SK-N-SH (cell line): ENCODE data around the gene CDH18. TPM values are rescaled to one million over a fixed set of nuclear protein-coding genes. Genes with fewer than 3 reads are reported as not detected.

Experiments used
- CTCF ChIA-PET: fragments of 300-600, 350-600 bp; formaldehyde crosslinking; extraction: SDS; loops from one replicate; lab custom pipeline; 2021; lab: Yijun Ruan, JAX
- POLR2A ChIA-PET: fragments of 350-600 bp; sonication (Branson Sonifier 250); formaldehyde crosslinking; extraction: SDS; loops from one replicate; lab custom pipeline; 2020; ENCODE audit warnings: antibody characterized with exemption, inconsistent platforms; lab: Yijun Ruan, JAX
- DNase-seq: peaks from one replicate; pipeline ENCODE4 v3.0.0; 2012
- H2AFZ ChIP-seq: fragments of 200-600 bp; sonication (generic); 2 replicates; pipeline ENCODE4 v1.8.1; 2016; ENCODE audit warnings: antibody characterized with exemption, mild to moderate bottlenecking, low read depth
- H3F3A ChIP-seq: fragments of 200-600 bp; sonication (generic); replicated peaks from 2 replicates; pipeline ENCODE3; 2016; ENCODE audit warnings: antibody characterized with exemption, mild to moderate bottlenecking; ENCODE audit not compliant: insufficient read depth
- H3K27ac ChIP-seq, 2 experiments: fragments of 200-500 bp in 1 of 2; fragments of 200-600 bp in 1 of 2; sonication (Bioruptor generic) in 1 of 2; sonication (generic), shearing (Covaris generic) in 1 of 2; 2 replicates each; pipeline versions ENCODE4 v1.5.1 to v1.6.1; 2014 to 2016; ENCODE audit warnings: low read depth in 2 of 2, inconsistent platforms in 1 of 2, low read length in 1 of 2, mild to moderate bottlenecking in 1 of 2, mixed read lengths in 1 of 2
- H3K27me3 ChIP-seq: fragments of 200-600 bp; sonication (generic), shearing (Covaris generic); 2 replicates; pipeline ENCODE4 v1.6.1; 2016; ENCODE audit warnings: mixed run types; ENCODE audit not compliant: insufficient read depth
- H3K36me3 ChIP-seq, 2 experiments: fragments of 200-500 bp in 1 of 2; fragments of 200-600 bp in 1 of 2; sonication (Bioruptor generic) in 1 of 2; sonication (generic) in 1 of 2; replicated peaks in 1 of 2; 2 replicates each; pipeline versions ENCODE3 to v1.5.1; 2014 to 2016; ENCODE audit warnings: low read length in 1 of 2, mild to moderate bottlenecking in 1 of 2; ENCODE audit not compliant: insufficient read depth in 2 of 2, control insufficient read depth in 1 of 2
- H3K4me1 ChIP-seq, 2 experiments: fragments of 200-500 bp in 1 of 2; fragments of 200-600 bp in 1 of 2; sonication (Bioruptor generic) in 1 of 2; sonication (generic), shearing (Covaris generic) in 1 of 2; 2 replicates each; pipeline versions ENCODE4 v1.5.1 to v1.6.1; 2014 to 2016; ENCODE audit warnings: low read depth in 1 of 2, low read length in 1 of 2, mixed run types in 1 of 2; ENCODE audit not compliant: insufficient read depth in 2 of 2, control insufficient read depth in 1 of 2
- H3K4me2 ChIP-seq: fragments of 200-600 bp; sonication (generic), shearing (Covaris generic); 2 replicates; pipeline ENCODE4 v1.6.1; 2017; ENCODE audit warnings: mixed run types
- H3K4me3 ChIP-seq, 2 experiments: fragments of 200-500 bp in 1 of 2; fragments of 200-600 bp in 1 of 2; sonication (Bioruptor generic) in 1 of 2; sonication (generic), shearing (Covaris generic) in 1 of 2; 2 replicates each; pipeline versions ENCODE4 v1.5.1 to v1.8.1; 2014 to 2016; ENCODE audit warnings: low read depth in 2 of 2, inconsistent platforms in 1 of 2, low read length in 1 of 2, mild to moderate bottlenecking in 1 of 2, mixed read lengths in 1 of 2, moderate library complexity in 1 of 2
- H3K79me2 ChIP-seq: fragments of 200-600 bp; sonication (generic); 2 replicates; pipeline ENCODE4 v1.8.1; 2017; ENCODE audit warnings: mild to moderate bottlenecking; ENCODE audit not compliant: insufficient read depth
- H3K9ac ChIP-seq: fragments of 200-600 bp; sonication (generic); 2 replicates; pipeline ENCODE4 v1.6.1; 2017; ENCODE audit warnings: mixed run types
- H3K9me2 ChIP-seq: fragments of 200-600 bp; sonication (generic); 2 replicates; pipeline ENCODE4 v1.6.1; 2017; ENCODE audit warnings: mixed run types
- H3K9me3 ChIP-seq: fragments of 200-600 bp; sonication (generic); 2 replicates; pipeline ENCODE4 v1.6.1; 2017; ENCODE audit warnings: mixed run types, mild to moderate bottlenecking, moderate library complexity
- H4K20me1 ChIP-seq: fragments of 200-600 bp; sonication (generic); 2 replicates; pipeline ENCODE4 v1.6.1; 2017; ENCODE audit warnings: mild to moderate bottlenecking, mixed run types; ENCODE audit not compliant: insufficient read depth
- FOXJ3 ChIP-seq: sonication (generic); formaldehyde crosslinking; IDR thresholded peaks from 2 replicates; pipeline ENCODE4 v1.5.1; 2020; ENCODE audit warnings: mild to moderate bottlenecking, missing genetic modification reagents
- GATA2 ChIP-seq: sonication (generic); formaldehyde crosslinking; IDR thresholded peaks from 2 replicates; pipeline ENCODE4 v1.5.0; 2020; ENCODE audit warnings: mild to moderate bottlenecking, missing genetic modification reagents
- MXI1 ChIP-seq: IDR thresholded peaks from 2 replicates; pipeline ENCODE4 v1.6.1; 2012; ENCODE audit warnings: mild to moderate bottlenecking, low read depth, low read length, improper control_type of control experiment
- NFIC ChIP-seq: IDR thresholded peaks from 2 replicates; pipeline ENCODE4 v1.4.0; 2012; ENCODE audit warnings: borderline replicate concordance
- NRF1 ChIP-seq: IDR thresholded peaks from 2 replicates; pipeline ENCODE4 v1.6.1; 2012; ENCODE audit warnings: low read depth, mild to moderate bottlenecking, low read length
- POLR2AphosphoS5 ChIP-seq: IDR thresholded peaks from 2 replicates; pipeline ENCODE4 v1.6.1; 2012; ENCODE audit warnings: low read depth, low read length
- REST ChIP-seq: IDR thresholded peaks from 2 replicates; pipeline ENCODE4 v1.6.1; 2012; ENCODE audit warnings: mild to moderate bottlenecking, low read depth, low read length, moderate library complexity
- RFX5 ChIP-seq: IDR thresholded peaks from 2 replicates; pipeline ENCODE4 v1.6.1; 2012; ENCODE audit warnings: mild to moderate bottlenecking, improper control_type of control experiment, low read length
- RXRA ChIP-seq: IDR thresholded peaks from 2 replicates; pipeline ENCODE4 v1.4.0; 2012; ENCODE audit warnings: low read depth, mild to moderate bottlenecking, borderline replicate concordance
- TAF1 ChIP-seq: IDR thresholded peaks from 2 replicates; pipeline ENCODE4 v1.6.1; 2012; ENCODE audit warnings: low read depth, mild to moderate bottlenecking, low read length, moderate library complexity, borderline replicate concordance
- TEAD4 ChIP-seq: IDR thresholded peaks from 2 replicates; pipeline ENCODE4 v1.4.0; 2012; ENCODE audit warnings: mild to moderate bottlenecking, borderline replicate concordance; ENCODE audit not compliant: insufficient read depth
- USF2 ChIP-seq: fragments of 150-350 bp; IDR thresholded peaks from 2 replicates; pipeline ENCODE4 v1.6.1; 2017; ENCODE audit warnings: antibody characterized with exemption, low read length, low read depth, borderline replicate concordance
- YY1 ChIP-seq: IDR thresholded peaks from 2 replicates; pipeline ENCODE4 v1.4.0; 2012; ENCODE audit warnings: low read depth, mild to moderate bottlenecking
- ZBTB33 ChIP-seq: IDR thresholded peaks from 2 replicates; pipeline ENCODE4 v1.4.0; 2012; ENCODE audit warnings: low read depth, borderline replicate concordance
- WGBS: methylation state at CpG from one replicate; pipeline ENCODE4 v1.1.6; 2017; ENCODE audit warnings: low lambda C conversion rate; 5-methylcytosine and 5-hydroxymethylcytosine counted together
- polyA plus RNA-seq, 3 experiments: library from polyadenylated mRNA; depleted of rRNA; stranded (reverse); fragments of >200 nt; gene quantifications; 2 replicates each; pipeline ENCODE4 v1.2.3, GENCODE V29; 2012
- TF ChIP-seq, protein P1 (sequence below): IDR thresholded peaks from 2 replicates; pipeline ENCODE4; 2012
- TF ChIP-seq, protein P2 (sequence below): fragments of 150-350 bp; IDR thresholded peaks from 2 replicates; pipeline ENCODE4 v1.6.1; 2016; ENCODE audit warnings: mild to moderate bottlenecking, low read depth, low read length

The CDH18 gene
- polyA plus RNA-seq, 1 of the 3 experiments (the other 2 are of a cell fraction) = 6.0 TPM

- Histone ChIP-seq H3K4me1 (no peaks in the 10 kb centered on the region), H3K27me3 (no peaks in the 10 kb centered on the region), H3K4me2 (no peak overlapping the region), H3K9me3 (no peaks in the 10 kb centered on the region), H4K20me1 (no peaks in the 10 kb centered on the region), H3F3A (peaks cover 3% of the 10 kb centered on the region), H3K9me2 (no peaks in the 10 kb centered on the region), H3K79me2 (no peaks in the 10 kb centered on the region), H3K4me3 (no peak overlapping the region), H3K9ac (no peak overlapping the region), H3K36me3 (no peaks in the 10 kb centered on the region), H2AFZ (no peak overlapping the region), H3K27ac (no peak overlapping the region)
- no peak for DNase-seq
- CTCF ChIA-PET = no interaction called here
- TF ChIP-seq NRF1 (no peak), TEAD4 (no peak), RFX5 (no peak), REST (no peak), GATA2 (CRISPR knock-in tag) (no peak), MXI1 (no peak), RXRA (no peak), TAF1 (no peak), ZBTB33 (no peak), NFIC (no peak), POLR2AphosphoS5 (no peak), YY1 (no peak), FOXJ3 (CRISPR knock-in tag) (no peak), USF2 (no peak)
- TF ChIP-seq, protein P1, sequence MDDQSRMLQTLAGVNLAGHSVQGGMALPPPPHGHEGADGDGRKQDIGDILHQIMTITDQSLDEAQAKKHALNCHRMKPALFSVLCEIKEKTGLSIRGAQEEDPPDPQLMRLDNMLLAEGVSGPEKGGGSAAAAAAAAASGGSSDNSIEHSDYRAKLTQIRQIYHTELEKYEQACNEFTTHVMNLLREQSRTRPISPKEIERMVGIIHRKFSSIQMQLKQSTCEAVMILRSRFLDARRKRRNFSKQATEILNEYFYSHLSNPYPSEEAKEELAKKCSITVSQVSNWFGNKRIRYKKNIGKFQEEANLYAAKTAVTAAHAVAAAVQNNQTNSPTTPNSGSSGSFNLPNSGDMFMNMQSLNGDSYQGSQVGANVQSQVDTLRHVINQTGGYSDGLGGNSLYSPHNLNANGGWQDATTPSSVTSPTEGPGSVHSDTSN = no peak
- TF ChIP-seq, protein P2, sequence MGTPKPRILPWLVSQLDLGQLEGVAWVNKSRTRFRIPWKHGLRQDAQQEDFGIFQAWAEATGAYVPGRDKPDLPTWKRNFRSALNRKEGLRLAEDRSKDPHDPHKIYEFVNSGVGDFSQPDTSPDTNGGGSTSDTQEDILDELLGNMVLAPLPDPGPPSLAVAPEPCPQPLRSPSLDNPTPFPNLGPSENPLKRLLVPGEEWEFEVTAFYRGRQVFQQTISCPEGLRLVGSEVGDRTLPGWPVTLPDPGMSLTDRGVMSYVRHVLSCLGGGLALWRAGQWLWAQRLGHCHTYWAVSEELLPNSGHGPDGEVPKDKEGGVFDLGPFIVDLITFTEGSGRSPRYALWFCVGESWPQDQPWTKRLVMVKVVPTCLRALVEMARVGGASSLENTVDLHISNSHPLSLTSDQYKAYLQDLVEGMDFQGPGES = no peak
- WGBS = 55% methylated on average over 6 of the region's 6 CpGs
- POLR2A ChIA-PET = no interaction called here
Observed at GRCh38 chr5:19802686-19803085, 185.3 kb downstream of the CDH18 start.
